EH (cell line): ENCODE measurements around the gene KRTAP10-2.
"Not testable (repeated sequence)": the region's sequence is repeated elsewhere in the genome, so short reads cannot be mapped to it uniquely, and the experiment has no call there.

Experiments
- DNase-seq: peaks from one replicate; pipeline ENCODE4 v3.0.0-alpha.2; 2015; ENCODE audit warnings: low read depth

KRTAP10-2 gene

DNA sequence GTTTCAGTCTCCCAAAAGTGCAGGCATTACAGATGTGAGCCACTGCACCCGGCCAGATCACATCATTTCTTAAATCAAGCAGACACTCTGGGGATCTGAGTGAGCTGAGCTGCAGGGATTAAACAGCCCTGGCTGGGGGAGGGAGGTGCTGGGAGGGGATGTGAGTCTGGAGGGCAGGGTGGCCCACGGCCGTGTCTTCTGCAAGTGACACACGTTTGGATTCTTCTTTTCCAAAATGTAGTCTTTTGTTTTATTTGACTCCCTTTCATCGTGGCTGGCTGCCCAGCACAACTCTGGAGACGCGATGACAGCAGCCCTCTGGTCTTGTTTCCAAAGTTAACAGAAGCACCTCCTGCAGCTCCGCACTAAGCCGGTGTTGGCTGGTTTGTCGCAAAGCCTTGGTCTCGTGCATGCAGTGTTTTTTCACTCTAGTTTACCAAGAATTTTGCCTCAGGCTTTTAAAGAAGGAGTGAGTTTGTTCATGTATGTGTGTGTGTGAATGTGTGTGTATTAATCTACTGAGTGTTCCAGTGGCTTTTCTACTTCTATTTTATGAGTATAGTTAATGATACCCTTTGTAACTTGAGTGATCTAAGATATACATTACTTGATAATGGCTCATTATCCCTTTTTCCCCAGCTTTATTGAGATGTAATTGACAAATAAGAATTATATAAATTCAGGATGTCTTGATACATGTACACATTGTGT lies 31.9 kb upstream of the KRTAP10-2 start:
- no peak for DNase-seq

DNA sequence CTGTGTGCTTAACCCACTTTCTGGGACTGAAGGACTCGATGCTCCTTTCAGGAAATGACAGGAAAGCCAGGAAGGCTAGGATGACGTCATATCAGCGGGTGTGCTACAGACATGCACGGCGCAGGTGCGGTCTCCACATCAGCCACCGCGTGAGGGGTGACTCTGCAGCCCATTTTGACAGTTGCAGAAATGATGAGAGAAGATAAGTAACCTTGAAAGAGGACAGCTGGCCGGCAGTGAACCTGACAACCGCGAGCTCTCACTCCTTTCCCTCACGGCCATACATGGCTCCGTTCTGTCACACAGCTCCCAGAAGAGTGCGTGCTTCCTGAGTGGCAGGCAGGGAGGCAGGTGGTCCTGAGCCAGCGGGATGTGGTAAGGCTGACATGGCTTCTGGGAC lies 30.8 kb upstream of the KRTAP10-2 start:
- no peak for DNase-seq

DNA sequence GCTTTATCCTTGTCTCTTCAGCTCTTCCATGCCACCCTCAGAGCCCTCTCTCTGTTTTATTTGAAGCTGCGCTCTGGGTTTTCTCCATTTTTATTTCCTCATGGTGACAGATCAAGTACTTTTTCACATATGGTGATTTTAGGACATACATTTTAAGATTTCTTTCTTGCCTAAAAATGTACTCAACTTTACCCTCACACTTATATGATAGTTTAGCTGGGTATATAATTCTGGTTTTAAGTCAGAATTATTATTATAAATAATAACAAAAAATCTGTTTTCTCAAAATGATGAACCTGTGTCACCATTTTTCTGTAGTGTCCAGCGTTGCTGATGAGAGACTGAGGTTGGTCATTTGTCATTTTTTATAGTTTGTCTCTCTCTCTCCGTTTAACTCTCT lies 29.9 kb upstream of the KRTAP10-2 start:
- no peak for DNase-seq

DNA sequence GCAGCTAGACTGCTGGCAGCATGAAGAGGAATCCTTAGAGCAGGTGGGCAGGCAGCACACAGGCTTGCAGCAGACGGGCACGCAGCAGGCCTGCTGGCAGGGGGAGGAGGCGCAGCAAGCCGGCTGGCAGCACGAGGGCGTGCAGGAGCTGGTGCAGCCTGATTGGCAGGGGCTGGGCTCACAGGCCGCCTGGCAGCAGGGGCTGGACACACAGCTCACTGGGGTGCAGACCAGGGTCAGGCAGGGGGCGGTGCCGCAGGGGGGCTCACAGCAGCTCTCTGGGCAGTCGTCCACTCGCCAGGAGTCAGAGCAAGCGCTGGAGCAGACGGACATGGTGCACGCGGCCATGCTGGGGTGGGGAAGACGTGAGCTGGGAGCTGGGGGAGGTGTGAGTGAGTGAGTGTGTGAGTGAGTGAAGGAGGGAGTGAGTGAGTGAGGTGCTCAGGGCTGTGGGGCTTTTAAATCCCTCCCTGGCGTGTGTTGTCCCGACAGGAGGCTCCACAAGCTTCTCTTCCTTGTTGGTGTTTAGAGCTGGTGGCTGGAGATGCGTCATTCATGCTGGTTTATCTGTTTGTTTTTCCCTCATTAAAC lies 29.0 kb upstream of the KRTAP10-2 start, which contains the start of gene KRTAP10-5:
Gene KRTAP10-5 (minus strand): TSS at position 374 of the 591 bp plus-strand sequence. CDS start 26 bp downstream, at position 348.
- not testable (repeated sequence) for DNase-seq

DNA sequence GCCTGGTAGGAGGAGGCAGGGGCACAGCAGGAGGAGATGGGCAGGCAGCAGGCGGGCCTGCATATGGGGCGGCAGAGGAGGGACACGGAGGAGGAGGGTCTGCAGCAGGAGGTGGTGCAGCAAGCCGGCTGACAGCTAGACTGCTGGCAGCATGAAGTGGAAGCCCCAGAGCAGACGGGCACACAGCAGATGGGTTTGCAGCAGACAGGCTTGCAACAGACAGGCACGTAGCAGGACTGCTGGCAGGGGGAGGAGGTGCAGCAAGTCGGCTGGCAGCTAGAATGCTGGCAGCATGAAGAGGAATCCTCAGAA lies 28.5 kb upstream of the KRTAP10-2 start:
- no peak for DNase-seq

DNA sequence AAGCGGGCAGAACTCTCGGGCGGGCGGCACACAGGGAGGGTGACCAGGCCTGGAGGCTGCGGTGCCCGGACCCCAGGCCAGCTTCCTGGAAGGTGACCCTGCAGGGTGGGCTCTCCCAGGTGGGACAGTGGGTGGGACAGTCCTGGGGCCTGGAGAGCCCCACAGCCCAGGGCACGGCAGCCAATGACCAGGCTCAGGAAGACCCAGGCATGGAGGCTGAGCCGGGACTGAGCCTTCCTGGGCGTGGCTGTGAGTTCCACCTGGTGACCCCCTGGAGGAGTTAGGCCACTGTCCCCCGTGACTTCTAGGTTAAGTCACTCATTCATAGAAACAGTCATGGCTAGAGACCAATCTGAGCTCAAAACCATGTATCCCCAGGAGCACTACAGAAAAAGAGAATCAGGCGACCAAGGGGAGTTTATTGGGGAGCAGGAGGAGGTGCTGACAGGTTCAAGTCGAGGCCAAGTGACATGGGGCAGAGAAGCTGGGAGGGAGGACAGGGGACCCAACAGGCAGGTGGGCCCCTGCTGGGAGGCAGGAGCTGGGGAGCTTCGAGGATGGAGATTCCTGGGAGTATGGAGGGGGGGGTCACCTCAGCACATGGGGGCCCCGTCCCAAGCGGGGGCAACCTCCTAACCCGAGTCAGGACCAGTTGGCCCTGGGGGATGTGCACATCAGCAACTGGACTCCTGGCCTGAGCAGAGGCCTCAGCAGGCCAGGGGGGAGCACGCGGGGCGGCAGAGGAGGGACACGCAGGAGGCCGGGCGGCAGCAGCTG lies 27.9 kb upstream of the KRTAP10-2 start:
- DNase-seq = no peak

DNA sequence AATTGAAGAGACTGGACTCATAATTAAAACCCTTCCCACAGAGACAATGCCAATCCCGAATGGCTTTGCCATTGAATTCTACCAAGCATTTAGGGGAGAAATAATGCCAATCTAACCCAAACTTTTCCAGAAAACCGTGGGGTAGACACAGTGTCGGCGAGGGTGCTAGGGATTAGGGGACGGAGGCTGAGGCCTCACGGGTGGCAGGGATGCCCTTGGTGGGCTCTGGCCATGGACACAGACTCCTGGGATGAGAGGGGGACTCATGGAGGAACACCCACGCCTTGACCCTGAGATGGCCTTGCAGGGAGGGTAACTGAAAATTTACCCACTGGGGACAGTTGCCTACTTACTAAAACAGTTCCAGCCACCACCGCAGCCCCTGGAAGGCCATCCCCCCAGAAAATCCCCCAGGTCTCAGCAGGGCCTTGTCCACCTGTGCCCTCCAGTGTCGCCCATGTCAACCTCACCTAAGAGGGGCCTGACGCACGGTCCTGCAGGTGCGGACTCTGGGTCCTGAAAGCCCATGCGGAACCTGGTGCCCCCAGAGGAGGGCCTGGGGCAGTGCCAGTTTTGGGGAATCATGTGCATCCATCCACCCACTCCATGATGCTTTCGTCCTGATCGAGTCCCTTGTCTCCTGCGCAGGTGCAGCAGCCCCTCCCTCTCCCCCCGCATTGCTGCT lies 27.2 kb upstream of the KRTAP10-2 start:
- DNase-seq = no peak

DNA sequence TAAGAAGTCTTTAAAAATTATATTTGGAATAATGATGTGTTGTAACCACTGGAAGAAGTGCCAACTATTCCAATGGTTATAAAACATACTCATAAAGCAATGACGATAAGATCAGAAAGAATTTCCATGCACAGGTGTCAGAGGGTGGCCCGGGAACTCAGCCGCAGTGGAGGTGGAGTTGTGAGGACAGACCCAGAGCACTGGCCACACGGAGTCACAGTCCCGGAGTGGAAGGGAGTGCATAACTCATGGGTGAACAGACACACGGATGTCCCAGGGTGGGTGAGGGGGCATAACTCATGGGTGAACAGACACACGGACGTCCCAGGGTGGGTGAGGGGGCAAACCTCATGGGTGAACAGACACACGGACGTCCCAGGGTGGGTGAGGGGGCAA lies 24.7 kb upstream of the KRTAP10-2 start:
- DNase-seq = no peak

DNA sequence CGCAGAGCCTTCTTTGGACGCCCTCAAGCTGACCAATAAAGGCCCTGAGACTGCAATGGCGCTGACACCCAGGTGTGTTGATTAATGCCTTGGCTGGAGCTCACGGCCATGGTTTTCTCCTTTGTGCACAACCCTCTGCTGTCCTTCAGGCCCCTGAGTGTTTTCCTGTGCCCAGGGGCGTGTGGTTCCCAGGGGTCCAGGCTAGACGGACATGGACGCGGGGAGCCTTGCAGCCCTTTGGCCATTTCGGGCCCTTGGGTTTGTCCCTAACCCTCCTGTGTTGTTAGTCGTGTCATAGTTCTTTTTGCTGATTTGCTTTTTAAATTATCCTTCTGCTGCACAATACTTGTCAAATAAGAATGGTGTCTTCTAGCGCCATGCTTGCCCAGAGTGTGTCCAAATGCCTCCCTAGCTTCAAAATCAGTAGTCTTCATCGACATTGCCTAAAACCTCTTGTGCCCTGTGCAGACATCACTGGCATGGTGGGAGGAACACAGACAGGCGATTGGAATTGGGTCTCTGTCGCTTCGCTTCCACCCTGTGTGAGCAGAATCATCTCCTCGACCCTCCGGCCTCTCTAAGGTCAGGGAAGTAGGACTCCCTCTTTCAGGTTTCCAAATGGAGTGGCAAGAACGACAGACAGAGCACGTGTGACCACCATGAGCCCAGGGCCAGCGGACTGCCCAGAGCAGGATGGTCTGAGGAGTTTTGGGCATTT lies 24.2 kb upstream of the KRTAP10-2 start:
- no peak for DNase-seq

DNA sequence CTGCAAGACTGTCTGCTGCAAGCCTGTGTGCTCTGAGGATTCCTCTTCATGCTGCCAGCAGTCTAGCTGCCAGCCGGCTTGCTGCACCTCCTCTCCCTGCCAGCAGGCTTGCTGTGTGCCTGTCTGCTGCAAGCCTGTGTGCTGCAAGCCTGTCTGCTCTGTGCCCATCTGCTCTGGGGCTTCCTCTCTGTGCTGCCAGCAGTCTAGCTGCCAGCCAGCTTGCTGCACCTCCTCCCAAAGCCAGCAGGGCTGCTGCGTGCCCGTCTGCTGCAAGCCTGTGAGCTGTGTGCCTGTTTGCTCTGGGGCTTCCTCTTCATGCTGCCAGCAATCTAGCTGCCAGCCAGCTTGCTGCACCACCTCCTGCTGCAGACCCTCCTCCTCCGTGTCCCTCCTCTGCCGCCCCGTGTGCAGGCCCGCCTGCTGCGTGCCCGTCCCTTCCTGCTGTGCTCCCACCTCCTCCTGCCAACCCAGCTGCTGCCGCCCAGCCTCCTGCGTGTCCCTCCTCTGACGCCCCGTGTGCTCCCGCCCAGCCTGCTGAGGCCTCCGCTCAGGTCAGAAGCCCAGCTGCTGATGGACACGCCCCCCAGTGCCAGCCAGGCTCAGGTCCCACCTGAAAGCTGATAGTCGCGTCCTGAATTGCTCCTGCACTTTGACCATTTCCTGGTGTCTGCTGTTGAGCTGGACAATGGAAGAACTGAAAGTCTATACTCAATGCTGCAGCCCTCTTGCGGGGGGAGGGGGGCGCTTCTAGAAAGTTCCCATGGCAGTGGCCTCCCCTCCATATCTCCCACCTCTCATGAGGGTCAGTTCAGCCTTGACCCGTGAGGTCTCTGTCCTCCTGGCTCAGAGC lies 23.4 kb upstream of the KRTAP10-2 start:
- DNase-seq = no peak

DNA sequence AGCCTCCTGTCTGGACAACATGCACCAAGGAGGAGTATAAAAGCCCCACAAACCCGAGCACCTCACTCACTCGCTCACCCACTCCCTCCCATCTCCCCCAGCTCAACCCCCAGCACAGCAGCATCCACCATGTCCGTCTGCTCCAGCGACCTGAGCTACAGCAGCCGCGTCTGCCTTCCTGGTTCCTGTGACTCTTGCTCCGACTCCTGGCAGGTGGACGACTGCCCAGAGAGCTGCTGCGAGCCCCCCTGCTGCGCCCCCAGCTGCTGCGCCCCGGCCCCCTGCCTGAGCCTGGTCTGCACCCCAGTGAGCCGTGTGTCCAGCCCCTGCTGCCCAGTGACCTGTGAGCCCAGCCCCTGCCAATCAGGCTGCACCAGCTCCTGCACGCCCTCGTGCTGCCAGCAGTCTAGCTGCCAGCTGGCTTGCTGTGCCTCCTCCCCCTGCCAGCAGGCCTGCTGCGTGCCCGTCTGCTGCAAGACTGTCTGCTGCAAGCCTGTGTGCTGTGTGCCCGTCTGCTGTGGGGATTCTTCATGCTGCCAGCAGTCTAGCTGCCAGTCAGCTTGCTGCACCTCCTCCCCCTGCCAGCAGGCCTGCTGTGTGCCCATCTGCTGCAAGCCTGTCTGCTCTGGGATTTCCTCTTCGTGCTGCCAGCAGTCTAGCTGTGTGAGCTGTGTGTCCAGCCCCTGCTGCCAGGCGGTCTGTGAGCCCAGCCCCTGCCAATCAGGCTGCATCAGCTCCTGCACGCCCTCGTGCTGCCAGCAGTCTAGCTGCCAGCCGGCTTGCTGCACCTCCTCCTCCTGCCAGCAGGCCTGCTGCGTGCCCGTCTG lies 22.5 kb upstream of the KRTAP10-2 start, which contains the start of gene KRTAP10-4:
Gene KRTAP10-4 (plus strand): TSS at position 100 of the 827 bp plus-strand sequence. CDS start 30 bp downstream, at position 130.
- not testable (repeated sequence) for DNase-seq

DNA sequence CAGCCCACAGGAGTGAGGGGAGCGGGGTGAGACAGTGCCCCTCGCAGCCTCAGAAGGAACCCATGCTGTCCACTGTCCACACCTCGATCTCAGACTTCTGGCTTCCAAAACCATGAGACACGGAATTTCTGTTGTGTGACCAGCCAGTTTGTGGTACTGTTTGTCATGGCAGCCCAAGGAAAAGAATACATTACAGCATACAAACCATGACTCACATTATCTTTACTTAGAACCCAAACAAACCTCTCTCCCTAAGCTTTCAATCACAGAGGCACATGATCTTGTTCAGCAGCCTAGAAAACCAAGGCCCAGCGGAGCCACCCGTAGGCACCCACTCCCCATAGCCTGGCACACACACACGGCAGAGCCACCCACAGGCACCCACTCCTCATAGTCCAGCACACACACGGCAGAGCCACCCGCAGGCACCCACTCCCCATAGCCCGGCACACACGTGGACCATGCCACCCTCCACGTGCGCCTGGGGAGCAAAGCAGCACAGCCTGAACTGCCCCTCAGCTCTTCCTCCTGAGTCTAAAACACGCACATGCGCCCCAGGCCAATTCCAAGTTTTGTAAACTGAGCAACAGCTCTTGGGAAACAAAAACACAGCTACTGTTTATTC lies 21.8 kb upstream of the KRTAP10-2 start:
- DNase-seq = no peak

DNA sequence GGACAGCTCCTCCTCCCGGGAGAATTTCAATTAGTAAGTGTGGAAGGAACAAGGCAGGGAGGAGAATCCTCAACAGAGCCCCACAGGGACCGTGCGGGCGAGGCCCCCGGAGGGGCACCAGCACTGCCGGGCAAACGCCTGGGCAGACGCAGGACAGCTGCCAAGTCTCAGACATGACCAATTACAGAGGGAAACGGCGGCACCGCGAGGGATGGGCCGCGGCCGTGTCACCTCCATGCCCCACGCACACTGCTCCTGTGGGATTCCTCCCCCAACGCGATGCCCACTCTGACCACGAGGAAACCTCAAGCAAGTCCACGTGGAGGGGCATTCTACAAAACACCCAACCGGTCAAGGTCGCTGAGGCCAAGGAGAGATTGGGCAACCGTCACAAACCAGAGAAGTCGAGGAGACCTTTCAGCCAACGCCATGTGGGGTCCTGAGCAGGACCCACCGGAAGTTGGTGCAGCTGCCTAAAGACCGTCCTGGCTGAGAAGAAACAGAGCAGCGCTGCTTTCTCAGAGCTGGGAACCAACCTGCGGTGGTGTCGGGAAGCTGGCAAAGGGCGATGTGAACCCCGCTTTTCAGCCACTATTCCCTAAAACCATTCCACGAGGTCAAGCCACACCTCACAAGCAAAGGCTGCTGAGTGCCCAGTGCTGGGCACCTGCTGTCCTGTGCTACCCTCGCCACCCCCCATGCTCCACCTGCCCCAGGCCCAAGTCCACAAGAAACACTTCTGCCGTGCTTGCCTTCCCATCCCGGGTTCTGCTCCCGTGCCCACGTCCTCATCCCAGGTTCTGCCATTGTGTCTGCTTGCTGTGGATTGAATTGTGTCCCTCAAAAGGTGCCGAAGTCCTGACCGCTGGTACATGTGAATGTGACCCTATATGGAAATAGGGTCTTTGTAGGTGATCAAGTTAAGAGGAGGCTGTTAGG lies 20.8 kb upstream of the KRTAP10-2 start:
- DNase-seq = no peak

DNA sequence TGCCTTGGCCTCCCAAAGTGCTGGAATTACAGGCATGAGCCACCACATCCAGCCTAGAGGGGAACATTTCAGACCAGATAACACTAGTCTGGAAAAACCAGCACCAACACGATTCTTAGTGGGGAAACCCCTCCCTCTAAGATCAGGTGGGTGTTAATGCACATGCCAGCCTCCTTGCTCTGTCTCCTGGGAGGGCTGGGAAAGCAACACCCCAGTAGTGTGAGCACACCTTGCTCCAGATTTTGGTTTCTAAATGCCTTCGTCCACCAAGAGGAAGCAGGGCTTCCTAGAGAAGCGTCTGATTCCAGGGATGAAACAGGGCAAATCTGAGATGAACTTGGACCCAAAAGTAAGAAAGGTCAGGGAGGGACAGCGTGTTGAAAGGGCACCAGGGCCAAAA lies 20.0 kb upstream of the KRTAP10-2 start:
- DNase-seq = no peak

DNA sequence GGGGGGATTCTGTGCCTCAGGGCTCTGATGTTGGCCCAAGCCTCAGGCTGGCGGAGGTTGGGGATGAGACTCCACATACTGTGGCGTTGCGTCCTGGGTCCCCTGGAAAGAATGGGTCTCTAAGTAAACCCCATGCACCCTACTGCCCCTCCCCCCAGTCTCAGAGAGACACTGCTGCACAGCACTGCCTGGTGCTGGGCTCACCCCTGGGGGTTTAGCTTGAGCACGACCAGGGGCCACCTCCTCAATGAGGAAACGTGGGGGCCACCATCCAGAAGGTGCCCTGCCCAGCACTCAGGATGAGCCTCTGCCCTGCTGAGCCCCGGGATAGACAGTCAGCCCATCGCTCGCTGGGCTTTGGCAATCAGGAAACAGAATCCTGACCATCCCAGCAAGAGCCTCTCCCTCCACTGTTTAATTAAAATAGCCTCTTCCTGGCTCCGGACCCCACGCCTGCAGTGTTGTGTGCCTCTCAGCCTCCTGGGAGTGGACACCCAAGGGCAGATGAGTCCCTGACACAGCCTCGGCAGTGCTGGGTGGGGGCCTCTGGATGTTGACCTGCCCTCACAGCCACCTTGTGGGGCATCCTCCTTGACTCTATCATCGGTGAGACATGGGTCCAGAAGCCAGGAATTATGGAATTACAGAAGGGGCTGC lies 18.7 kb upstream of the KRTAP10-2 start:
- DNase-seq = no peak

DNA sequence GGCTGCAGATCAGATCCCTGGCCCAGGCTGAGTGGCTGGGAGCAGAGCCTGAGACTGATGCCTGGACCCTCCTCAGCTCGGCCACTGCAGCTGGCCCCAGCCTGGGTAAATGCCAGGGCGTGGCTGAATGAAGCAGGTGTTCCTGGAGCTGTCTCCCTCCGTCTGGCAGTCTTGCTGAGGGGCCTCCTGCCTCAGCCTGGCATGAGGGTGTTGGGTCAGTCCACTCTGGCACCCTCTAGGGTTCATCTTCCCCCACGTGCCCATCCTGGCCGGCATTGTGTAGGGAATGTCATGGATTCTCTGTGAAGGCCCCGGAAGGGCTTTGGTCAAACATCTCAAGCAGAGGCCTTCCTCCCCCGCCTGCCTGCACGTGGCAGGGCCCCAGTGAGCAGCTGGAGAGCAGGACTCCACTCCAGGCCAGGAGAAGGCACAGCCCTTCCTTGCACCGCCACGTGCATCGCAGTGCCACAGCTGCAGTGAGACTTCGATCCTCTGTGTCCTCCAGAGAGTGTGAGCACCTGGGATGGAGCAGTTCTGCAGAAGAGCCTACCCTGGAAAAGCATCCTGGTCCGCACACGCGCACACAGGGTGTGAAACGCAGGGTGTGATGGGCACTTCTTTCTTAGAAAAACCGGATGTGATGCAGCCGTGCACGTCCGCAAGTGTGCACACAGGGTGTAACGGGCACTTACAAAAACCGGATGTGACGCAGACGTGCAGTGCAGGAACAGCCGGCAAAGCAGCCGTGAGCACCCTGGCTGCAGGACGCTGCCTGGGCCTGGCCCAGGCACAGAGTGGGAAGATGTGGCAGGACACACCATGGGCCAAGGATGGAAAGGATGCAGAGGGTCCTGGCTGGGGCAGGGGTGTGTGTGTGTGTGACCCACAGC lies 17.6 kb upstream of the KRTAP10-2 start:
- DNase-seq = no peak

DNA sequence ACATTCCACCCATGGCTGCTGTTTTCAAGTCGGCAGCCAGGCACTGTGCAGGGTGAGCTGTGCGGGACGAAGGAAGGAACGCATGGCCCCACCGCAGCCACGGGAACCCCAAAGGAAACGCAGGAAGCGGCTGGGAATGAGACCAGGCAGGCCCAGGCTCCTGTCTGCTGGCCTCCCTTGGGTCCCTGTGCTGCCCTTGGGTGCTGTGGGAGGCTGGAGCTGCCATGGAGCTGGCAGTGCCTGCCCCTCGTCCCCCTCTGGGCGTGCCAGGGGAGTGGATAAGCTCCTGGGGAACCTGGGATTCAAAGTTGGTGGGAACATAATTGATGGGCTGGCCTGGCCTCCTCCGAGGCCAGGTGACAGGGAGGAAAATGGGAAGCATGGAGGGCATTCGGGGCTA lies 17.0 kb upstream of the KRTAP10-2 start:
- DNase-seq = no peak
